MM.1S (cell line): ENCODE results near the gene PCP2.

ENCODE experiments used
- DNase-seq: peaks from one replicate; pipeline ENCODE4 v3.0.0-alpha.2; 2015
- H2AFZ ChIP-seq: fragments of 300-600 bp; sonication (generic); 2 replicates; pipeline ENCODE4 v1.6.0; 2016; ENCODE audit warnings: antibody characterized with exemption, low read length
- H3F3A ChIP-seq: fragments of 300-600 bp; sonication (generic); 2 replicates; pipeline ENCODE4 v1.6.1; 2016; ENCODE audit warnings: mild to moderate bottlenecking, antibody characterized with exemption, low read length, moderate library complexity, mixed read lengths; ENCODE audit not compliant: insufficient read depth
- H3K27ac ChIP-seq: fragments of 300-600 bp; sonication (generic); 2 replicates; pipeline ENCODE4 v1.5.1; 2016; ENCODE audit warnings: mild to moderate bottlenecking, low read length
- H3K27me3 ChIP-seq: fragments of 300-600 bp; sonication (generic); replicated peaks from 2 replicates; pipeline ENCODE4 v1.6.0; 2016; ENCODE audit warnings: low read length; ENCODE audit not compliant: insufficient read depth
- H3K36me3 ChIP-seq: fragments of 300-600 bp; sonication (generic); replicated peaks from 2 replicates; pipeline ENCODE4 v1.6.1; 2016; ENCODE audit warnings: mild to moderate bottlenecking, low read length, mixed read lengths; ENCODE audit not compliant: insufficient read depth
- H3K4me1 ChIP-seq: fragments of 300-600 bp; sonication (generic); 2 replicates; pipeline ENCODE4 v1.6.1; 2016; ENCODE audit warnings: low read length, mixed read lengths
- H3K4me2 ChIP-seq: fragments of 300-600 bp; sonication (generic); 2 replicates; pipeline ENCODE4 v1.6.0; 2016; ENCODE audit warnings: low read depth, low read length
- H3K4me3 ChIP-seq: fragments of 300-600 bp; sonication (generic); 2 replicates; pipeline ENCODE4 v1.5.1; 2016; ENCODE audit warnings: low read length, mixed read lengths
- H3K79me2 ChIP-seq: fragments of 300-600 bp; sonication (generic); 2 replicates; pipeline ENCODE4 v1.6.1; 2016; ENCODE audit warnings: mixed run types, low read length, mixed read lengths
- H3K9ac ChIP-seq: fragments of 300-600 bp; sonication (generic); 2 replicates; pipeline ENCODE4 v1.6.1; 2016; ENCODE audit warnings: low read length, mixed read lengths
- H3K9me2 ChIP-seq: fragments of 300-600 bp; sonication (generic); replicated peaks from 2 replicates; pipeline ENCODE4 v1.6.1; 2016; ENCODE audit warnings: mild to moderate bottlenecking, low read length, mixed read lengths; ENCODE audit not compliant: insufficient read depth
- H3K9me3 ChIP-seq: fragments of 300-600 bp; sonication (generic); replicated peaks from 2 replicates; pipeline ENCODE4 v1.6.1; 2016; ENCODE audit warnings: mild to moderate bottlenecking, low read length, mixed read lengths; ENCODE audit not compliant: insufficient read depth
- H4K20me1 ChIP-seq: fragments of 300-600 bp; sonication (generic); 2 replicates; pipeline ENCODE4 v1.6.1; 2016; ENCODE audit warnings: mild to moderate bottlenecking, low read length, moderate library complexity, mixed read lengths; ENCODE audit not compliant: insufficient read depth
- EZH2 ChIP-seq: fragments of 300-600 bp; sonication (generic); optimal IDR thresholded peaks from 2 replicates; pipeline ENCODE3; 2017; ENCODE audit warnings: low read depth, mild to moderate bottlenecking, antibody characterized with exemption, low read length, mixed read lengths
- EZH2phosphoT487 ChIP-seq: fragments of 300-600 bp; sonication (generic); IDR thresholded peaks from 2 replicates; pipeline ENCODE4 v1.6.1; 2018; ENCODE audit warnings: antibody characterized with exemption, low read length
- TF ChIP-seq, protein P1 (sequence below): fragments of 300-600 bp; sonication (generic); IDR thresholded peaks from 2 replicates; pipeline ENCODE4 v1.5.1; 2016; ENCODE audit warnings: antibody characterized with exemption, low read length, mixed read lengths

PCP2 gene

DNA sequence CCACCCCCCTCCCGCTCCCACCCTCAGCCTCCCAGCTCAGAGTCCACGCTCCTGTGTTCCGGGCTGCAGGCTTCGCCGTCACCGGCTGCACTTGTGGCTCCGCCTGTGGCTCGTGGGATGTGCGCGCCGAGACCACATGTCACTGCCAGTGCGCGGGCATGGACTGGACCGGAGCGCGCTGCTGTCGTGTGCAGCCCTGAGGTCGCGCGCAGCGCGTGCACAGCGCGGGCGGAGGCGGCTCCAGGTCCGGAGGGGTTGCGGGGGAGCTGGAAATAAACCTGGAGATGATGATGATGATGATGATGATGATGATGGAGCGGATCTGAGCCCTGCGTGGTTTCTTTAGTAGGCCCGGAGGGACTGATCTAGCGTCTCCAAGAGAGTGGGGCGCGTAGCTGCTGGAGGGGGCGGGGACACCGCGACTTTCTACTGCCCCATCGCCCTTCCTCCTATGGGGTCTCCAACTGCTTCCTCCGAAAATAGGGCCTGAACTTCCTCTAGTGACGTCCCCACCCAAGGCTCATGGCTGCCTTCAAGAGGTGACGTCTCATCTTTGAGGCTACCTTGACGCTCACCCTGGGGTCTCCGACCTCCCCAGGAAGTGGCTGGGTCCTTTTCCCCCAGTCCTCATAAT lies 36.7 kb upstream of the PCP2 start:
- Histone ChIP-seq H3K9me2 (no peaks in the 10 kb centered on the region), H3K27me3 (peaks cover 78% of the 10 kb centered on the region), H3K4me3 (no peak overlapping the region), H3F3A (no peaks in the 10 kb centered on the region), H3K79me2 (no peaks in the 10 kb centered on the region), H3K36me3 (no peaks in the 10 kb centered on the region), H2AFZ (no peak overlapping the region), H3K4me2 (no peak overlapping the region), H4K20me1 (no peaks in the 10 kb centered on the region), H3K27ac (no peak overlapping the region), H3K4me1 (no peaks in the 10 kb centered on the region), H3K9ac (no peak overlapping the region), H3K9me3 (no peaks in the 10 kb centered on the region)
- DNase-seq: no peak
- no peak for TF ChIP-seq EZH2phosphoT487

DNA sequence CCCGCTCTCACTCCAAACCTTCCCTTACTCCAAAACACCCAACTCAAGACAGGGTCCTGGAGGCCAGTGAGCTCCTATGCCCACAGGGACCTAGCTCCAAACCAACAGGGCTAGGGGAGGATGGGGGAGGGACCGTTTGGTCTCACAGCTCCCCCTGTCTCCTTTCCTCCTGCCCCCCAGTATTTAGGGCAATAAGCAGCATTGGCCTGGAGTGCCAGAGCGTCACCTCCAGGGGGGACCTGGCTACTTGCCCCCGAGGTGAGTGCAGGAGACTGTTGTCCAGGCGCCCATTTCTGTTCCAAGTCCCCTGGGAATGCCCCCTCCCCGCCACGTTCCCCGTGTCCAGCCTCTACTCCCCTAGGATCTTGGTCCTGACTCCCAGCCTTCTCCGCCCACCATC lies 36.1 kb upstream of the PCP2 start:
- Histone ChIP-seq H3K9ac (no peak overlapping the region), H3K27me3 (peaks cover 80% of the 10 kb centered on the region), H3K4me1 (no peaks in the 10 kb centered on the region), H3K27ac (no peak overlapping the region), H3K79me2 (no peaks in the 10 kb centered on the region), H3F3A (no peaks in the 10 kb centered on the region), H3K4me3 (no peak overlapping the region), H3K9me3 (no peaks in the 10 kb centered on the region), H4K20me1 (no peaks in the 10 kb centered on the region), H3K36me3 (no peaks in the 10 kb centered on the region), H3K9me2 (no peaks in the 10 kb centered on the region), H2AFZ (no peak overlapping the region), H3K4me2 (no peak overlapping the region)
- TF ChIP-seq EZH2 (no peak), EZH2phosphoT487 (no peak)
- TF ChIP-seq, protein P1, sequence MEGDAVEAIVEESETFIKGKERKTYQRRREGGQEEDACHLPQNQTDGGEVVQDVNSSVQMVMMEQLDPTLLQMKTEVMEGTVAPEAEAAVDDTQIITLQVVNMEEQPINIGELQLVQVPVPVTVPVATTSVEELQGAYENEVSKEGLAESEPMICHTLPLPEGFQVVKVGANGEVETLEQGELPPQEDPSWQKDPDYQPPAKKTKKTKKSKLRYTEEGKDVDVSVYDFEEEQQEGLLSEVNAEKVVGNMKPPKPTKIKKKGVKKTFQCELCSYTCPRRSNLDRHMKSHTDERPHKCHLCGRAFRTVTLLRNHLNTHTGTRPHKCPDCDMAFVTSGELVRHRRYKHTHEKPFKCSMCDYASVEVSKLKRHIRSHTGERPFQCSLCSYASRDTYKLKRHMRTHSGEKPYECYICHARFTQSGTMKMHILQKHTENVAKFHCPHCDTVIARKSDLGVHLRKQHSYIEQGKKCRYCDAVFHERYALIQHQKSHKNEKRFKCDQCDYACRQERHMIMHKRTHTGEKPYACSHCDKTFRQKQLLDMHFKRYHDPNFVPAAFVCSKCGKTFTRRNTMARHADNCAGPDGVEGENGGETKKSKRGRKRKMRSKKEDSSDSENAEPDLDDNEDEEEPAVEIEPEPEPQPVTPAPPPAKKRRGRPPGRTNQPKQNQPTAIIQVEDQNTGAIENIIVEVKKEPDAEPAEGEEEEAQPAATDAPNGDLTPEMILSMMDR: no peak
- DNase-seq: no peak

DNA sequence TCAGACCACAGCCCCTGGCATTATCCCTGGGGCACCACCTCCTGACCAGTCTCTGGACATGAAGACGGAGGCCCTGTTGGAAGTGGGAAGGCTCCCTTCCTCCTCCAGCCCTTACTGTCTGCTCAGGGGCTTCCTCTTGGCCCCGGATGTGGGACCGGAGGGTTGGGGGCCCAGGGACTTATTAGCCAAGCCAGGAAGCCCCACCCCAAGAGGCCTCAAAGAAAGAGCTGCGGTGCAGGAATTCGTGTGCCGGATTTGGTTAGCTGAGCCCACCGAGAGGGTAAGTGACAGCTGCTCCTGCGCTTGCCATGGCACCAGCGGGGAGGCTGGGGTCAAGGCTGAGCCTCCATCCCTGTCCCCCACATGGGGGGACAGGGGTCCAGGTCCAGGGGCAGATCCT lies 35.3 kb upstream of the PCP2 start, which contains the start of gene RETN:
Gene RETN, plus strand, starts transcription at position 208 of the 400 bp plus-strand sequence. CDS start 278 bp downstream, outside the sequence.
- no peaks in the 10 kb centered on the region for H3K36me3 ChIP-seq

DNA sequence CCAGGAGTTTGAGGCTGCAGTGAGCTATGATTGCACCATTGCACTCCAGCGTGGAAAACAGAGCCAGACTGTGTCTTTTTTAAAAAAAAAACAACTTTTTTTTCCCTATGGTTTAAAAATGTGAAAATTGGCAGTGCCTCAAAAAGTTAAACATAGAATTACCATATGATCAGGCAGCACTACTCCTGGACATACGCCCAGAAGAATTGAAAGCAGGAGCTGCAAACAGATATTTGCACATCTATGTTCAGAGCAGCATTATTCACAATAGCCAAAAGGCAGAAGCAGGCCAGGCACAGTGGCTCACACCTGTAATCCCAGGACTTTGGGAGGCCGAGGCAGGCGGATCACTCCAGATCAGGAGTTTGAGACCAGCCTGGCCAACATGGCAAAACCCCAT lies 31.6 kb upstream of the PCP2 start:
- H3K27me3 ChIP-seq: peaks cover 88% of the 10 kb centered on the region
- no peak for TF ChIP-seq EZH2
- TF ChIP-seq EZH2phosphoT487: no peak
- no peaks in the 10 kb centered on the region for H3K4me1 ChIP-seq
- H3K9me3 ChIP-seq: no peaks in the 10 kb centered on the region
- no peak overlapping the region for H3K9ac ChIP-seq
- H3K36me3 ChIP-seq: no peaks in the 10 kb centered on the region
- no peak overlapping the region for H2AFZ ChIP-seq
- no peak for DNase-seq
- no peaks in the 10 kb centered on the region for H4K20me1 ChIP-seq
- no peak overlapping the region for H3K27ac ChIP-seq
- H3F3A ChIP-seq: no peaks in the 10 kb centered on the region
- H3K4me2 ChIP-seq: no peak overlapping the region
- no peaks in the 10 kb centered on the region for H3K9me2 ChIP-seq
- no peak overlapping the region for H3K4me3 ChIP-seq
- H3K79me2 ChIP-seq: no peaks in the 10 kb centered on the region

More for the DNA sequence above, 35.3 kb upstream of the PCP2 start, which contains the start of gene RETN:
- peaks cover 84% of the 10 kb centered on the region for H3K27me3 ChIP-seq
- H3K4me2 ChIP-seq: no peak within 1 kb of the TSS
- no peaks in the 10 kb centered on the region for H3K79me2 ChIP-seq
- no peak within 1 kb of the TSS for H2AFZ ChIP-seq
- no peak within 1 kb of the TSS for H3K27ac ChIP-seq
- DNase-seq: no peak
- H3K9me3 ChIP-seq: no peaks in the 10 kb centered on the region
- H4K20me1 ChIP-seq: no peaks in the 10 kb centered on the region
- H3K4me3 ChIP-seq: no peak within 1 kb of the TSS
- no peak within 1 kb of the TSS for H3K9ac ChIP-seq
- no peaks in the 10 kb centered on the region for H3F3A ChIP-seq
- no peaks in the 10 kb centered on the region for H3K9me2 ChIP-seq
- TF ChIP-seq, protein P1: no peak
- TF ChIP-seq EZH2phosphoT487: no peak
- TF ChIP-seq EZH2: no peak
- no peaks in the 10 kb centered on the region for H3K4me1 ChIP-seq
